ENCODE data around the gene CBX2.

Gene CBX2

DNA sequence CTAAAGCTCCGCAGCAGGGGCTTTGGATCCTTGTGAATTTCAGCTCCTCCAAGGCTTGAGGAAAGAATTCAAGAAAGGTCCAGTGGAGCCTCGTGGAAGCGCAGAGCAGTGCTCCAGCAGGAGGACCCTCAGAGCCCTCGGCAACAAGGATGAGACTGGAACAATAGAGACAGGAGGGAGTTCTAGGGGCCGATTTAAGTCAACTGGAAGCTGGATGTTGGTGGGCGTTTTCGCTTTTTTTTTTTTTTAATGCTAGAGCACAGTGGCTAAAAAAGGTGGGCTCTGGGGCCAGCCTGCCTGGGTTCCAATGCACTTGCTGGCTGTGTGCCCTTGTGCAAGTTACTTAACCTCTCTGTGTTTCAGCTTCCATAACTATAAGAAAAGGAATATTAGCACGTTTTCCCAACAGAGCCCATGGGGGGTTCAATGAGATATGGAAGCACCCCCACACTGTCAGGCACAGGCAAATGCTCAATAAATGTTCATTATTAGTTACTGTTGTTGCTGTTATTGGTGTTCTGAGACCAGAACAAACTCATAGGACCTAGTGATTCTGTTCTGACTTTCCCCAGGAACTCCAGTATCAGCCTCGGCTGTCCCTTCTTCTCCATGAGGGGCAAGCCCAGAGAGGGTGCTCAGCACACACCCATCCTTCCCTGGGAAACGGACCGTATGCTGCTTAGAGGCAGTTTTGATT lies 24.2 kb downstream of the CBX2 start:
- Histone ChIP-seq H3F3A (ENCODE audit: insufficient read depth) (peaks cover 7% of the 10 kb centered on the region), H3K9me3 (ENCODE audit: insufficient read depth, low read length) (no peaks in the 10 kb centered on the region), H3K79me2 (ENCODE audit: insufficient read depth, low read length) (no peaks in the 10 kb centered on the region), H3K9me2 (replicated peaks; ENCODE audit: insufficient read depth, low read length) (no peaks in the 10 kb centered on the region), H3K27me3 (ENCODE audit: low read length) (no peaks in the 10 kb centered on the region), H4K20me1 (ENCODE audit: low read depth, low read length) (no peaks in the 10 kb centered on the region), H2AFZ (ENCODE audit: low read depth, low read length, severe bottlenecking) (no peak overlapping the region), H3K27ac (ENCODE audit: low read depth, low read length) (no peak overlapping the region), H3K9ac (ENCODE audit: low read length) (no peak overlapping the region), H3K4me3 (ENCODE audit: insufficient read depth, low read length, poor library complexity, severe bottlenecking) (no peak overlapping the region), H3K36me3 (ENCODE audit: low read length) (no peaks in the 10 kb centered on the region), H3K4me2 (ENCODE audit: low read depth, low read length, poor library complexity, severe bottlenecking) (no peak overlapping the region)
- no peak for TF ChIP-seq CTCF (IDR thresholded peaks at IDR 0.05; ENCODE audit: insufficient read depth, low read length, poor library complexity, severe bottlenecking)
- no peak for TF ChIP-seq EZH2phosphoT487 (conservative IDR thresholded peaks at IDR 0.05; ENCODE audit: low read length)

- no peak overlapping the region for H2AFZ ChIP-seq (ENCODE audit: low read depth, low read length, severe bottlenecking)
- H3F3A ChIP-seq (ENCODE audit: insufficient read depth): peaks cover 7% of the 10 kb centered on the region
- no peak for TF ChIP-seq CTCF (IDR thresholded peaks at IDR 0.05; ENCODE audit: insufficient read depth, low read length, poor library complexity, severe bottlenecking)
- TF ChIP-seq EZH2phosphoT487 (conservative IDR thresholded peaks at IDR 0.05; ENCODE audit: low read length): no peak
- H3K27me3 ChIP-seq (ENCODE audit: low read length): no peaks in the 10 kb centered on the region
- no peak overlapping the region for H3K27ac ChIP-seq (ENCODE audit: low read depth, low read length)
- H3K9ac ChIP-seq (ENCODE audit: low read length): no peak overlapping the region
- no peaks in the 10 kb centered on the region for H3K36me3 ChIP-seq (ENCODE audit: low read length)
- H4K20me1 ChIP-seq (ENCODE audit: low read depth, low read length): no peaks in the 10 kb centered on the region
- no peaks in the 10 kb centered on the region for H3K9me3 ChIP-seq (ENCODE audit: insufficient read depth, low read length)
- H3K4me3 ChIP-seq (ENCODE audit: insufficient read depth, low read length, poor library complexity, severe bottlenecking): no peak overlapping the region
- no peaks in the 10 kb centered on the region for H3K79me2 ChIP-seq (ENCODE audit: insufficient read depth, low read length)
- H3K4me2 ChIP-seq (ENCODE audit: low read depth, low read length, poor library complexity, severe bottlenecking): no peak overlapping the region
- H3K9me2 ChIP-seq (replicated peaks; ENCODE audit: insufficient read depth, low read length): no peaks in the 10 kb centered on the region
These were observed 24.9 kb downstream of the CBX2 start for GRCh38 chr17:79802736-79803420.

DNA sequence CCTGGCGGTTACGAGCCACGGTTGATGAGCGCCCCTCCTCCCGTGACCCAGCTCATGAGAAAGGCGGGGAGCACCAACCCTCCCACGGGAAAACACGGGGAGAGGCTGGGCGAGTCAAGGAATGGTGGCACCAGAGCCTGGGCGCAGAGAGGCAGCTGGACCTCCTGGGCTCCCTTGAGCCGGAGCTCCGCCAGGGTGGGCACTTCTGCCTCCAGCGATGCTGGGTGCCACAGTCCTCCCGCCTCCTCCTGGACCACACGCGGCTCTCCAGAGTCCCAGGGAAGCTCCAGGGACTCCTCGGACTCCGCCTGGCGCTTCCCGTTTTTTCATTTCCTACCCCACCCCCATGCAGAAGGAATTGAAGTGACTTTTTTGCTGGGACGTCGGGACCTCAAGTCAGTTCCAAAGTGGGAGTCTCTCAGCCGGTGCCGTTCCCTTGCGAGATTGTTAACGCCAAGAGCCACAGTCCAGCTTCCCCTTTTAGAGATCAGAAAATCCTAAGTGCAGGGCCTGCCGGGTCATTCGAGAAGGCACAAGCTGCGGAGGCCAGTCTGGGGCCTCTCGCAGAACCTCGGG lies 25.6 kb downstream of the CBX2 start:
- H3K4me3 ChIP-seq (ENCODE audit: insufficient read depth, low read length, poor library complexity, severe bottlenecking): no peak overlapping the region
- H3K9ac ChIP-seq (ENCODE audit: low read length): no peak overlapping the region
- H3K79me2 ChIP-seq (ENCODE audit: insufficient read depth, low read length): no peaks in the 10 kb centered on the region
- no peaks in the 10 kb centered on the region for H3K9me2 ChIP-seq (replicated peaks; ENCODE audit: insufficient read depth, low read length)
- no peaks in the 10 kb centered on the region for H4K20me1 ChIP-seq (ENCODE audit: low read depth, low read length)
- H3K27me3 ChIP-seq (ENCODE audit: low read length): no peaks in the 10 kb centered on the region
- no peaks in the 10 kb centered on the region for H3K36me3 ChIP-seq (ENCODE audit: low read length)
- H3K27ac ChIP-seq (ENCODE audit: low read depth, low read length): no peak overlapping the region
- H3K9me3 ChIP-seq (ENCODE audit: insufficient read depth, low read length): no peaks in the 10 kb centered on the region
- peaks cover 7% of the 10 kb centered on the region for H3F3A ChIP-seq (ENCODE audit: insufficient read depth)
- no peak overlapping the region for H3K4me2 ChIP-seq (ENCODE audit: low read depth, low read length, poor library complexity, severe bottlenecking)
- TF ChIP-seq EZH2phosphoT487 (conservative IDR thresholded peaks at IDR 0.05; ENCODE audit: low read length) (no peak), CTCF (IDR thresholded peaks at IDR 0.05; ENCODE audit: insufficient read depth, low read length, poor library complexity, severe bottlenecking) (no peak)
- no peak overlapping the region for H2AFZ ChIP-seq (ENCODE audit: low read depth, low read length, severe bottlenecking)

All from SU-DHL-6 (cell line).